ENCODE measurements around the gene SLA2. TPM values are rescaled to one million over a fixed set of nuclear protein-coding genes. Genes with fewer than 3 reads are reported as not detected.

SLA2 gene
- total RNA-seq, 1 experiment from 2014 or later: 0.13 TPM

DNA sequence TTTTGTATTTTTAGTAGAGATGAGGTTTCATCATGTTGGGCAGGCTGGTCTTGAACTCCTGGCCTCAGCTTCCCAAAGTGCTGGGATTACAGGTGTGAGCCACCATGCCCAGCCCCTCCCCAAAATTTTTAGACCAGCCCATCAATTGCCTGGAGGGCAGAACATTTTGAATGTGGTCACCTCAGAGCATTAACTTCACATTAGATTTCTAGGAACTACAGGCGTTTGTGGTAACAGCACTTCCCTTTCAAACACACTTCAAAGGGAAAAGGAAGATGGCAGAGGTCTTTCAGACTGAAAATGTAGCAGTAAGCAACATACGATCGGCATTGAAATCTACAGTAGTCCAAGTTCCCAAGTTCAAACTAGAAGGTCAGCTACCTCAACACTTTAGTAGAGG lies 12.3 kb upstream of the SLA2 start:
- H3K27ac ChIP-seq (ENCODE audit: low read length): no peak overlapping the region
- BruUV-seq (replicated peaks): no TSS peak
- TF ChIP-seq SIN3A (IDR thresholded peaks at IDR 0.05; ENCODE audit: borderline replicate concordance, insufficient read depth, low read depth, low read length) (no peak), TCF7L2 (IDR thresholded peaks at IDR 0.05; ENCODE audit: low read depth, low read length) (no peak), POLR2AphosphoS5 (IDR thresholded peaks at IDR 0.05; ENCODE audit: low read depth, low read length) (no peak)
- TF ChIP-seq, protein P1, sequence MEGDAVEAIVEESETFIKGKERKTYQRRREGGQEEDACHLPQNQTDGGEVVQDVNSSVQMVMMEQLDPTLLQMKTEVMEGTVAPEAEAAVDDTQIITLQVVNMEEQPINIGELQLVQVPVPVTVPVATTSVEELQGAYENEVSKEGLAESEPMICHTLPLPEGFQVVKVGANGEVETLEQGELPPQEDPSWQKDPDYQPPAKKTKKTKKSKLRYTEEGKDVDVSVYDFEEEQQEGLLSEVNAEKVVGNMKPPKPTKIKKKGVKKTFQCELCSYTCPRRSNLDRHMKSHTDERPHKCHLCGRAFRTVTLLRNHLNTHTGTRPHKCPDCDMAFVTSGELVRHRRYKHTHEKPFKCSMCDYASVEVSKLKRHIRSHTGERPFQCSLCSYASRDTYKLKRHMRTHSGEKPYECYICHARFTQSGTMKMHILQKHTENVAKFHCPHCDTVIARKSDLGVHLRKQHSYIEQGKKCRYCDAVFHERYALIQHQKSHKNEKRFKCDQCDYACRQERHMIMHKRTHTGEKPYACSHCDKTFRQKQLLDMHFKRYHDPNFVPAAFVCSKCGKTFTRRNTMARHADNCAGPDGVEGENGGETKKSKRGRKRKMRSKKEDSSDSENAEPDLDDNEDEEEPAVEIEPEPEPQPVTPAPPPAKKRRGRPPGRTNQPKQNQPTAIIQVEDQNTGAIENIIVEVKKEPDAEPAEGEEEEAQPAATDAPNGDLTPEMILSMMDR (IDR thresholded peaks at IDR 0.05): no peak
- TF ChIP-seq, protein P2, sequence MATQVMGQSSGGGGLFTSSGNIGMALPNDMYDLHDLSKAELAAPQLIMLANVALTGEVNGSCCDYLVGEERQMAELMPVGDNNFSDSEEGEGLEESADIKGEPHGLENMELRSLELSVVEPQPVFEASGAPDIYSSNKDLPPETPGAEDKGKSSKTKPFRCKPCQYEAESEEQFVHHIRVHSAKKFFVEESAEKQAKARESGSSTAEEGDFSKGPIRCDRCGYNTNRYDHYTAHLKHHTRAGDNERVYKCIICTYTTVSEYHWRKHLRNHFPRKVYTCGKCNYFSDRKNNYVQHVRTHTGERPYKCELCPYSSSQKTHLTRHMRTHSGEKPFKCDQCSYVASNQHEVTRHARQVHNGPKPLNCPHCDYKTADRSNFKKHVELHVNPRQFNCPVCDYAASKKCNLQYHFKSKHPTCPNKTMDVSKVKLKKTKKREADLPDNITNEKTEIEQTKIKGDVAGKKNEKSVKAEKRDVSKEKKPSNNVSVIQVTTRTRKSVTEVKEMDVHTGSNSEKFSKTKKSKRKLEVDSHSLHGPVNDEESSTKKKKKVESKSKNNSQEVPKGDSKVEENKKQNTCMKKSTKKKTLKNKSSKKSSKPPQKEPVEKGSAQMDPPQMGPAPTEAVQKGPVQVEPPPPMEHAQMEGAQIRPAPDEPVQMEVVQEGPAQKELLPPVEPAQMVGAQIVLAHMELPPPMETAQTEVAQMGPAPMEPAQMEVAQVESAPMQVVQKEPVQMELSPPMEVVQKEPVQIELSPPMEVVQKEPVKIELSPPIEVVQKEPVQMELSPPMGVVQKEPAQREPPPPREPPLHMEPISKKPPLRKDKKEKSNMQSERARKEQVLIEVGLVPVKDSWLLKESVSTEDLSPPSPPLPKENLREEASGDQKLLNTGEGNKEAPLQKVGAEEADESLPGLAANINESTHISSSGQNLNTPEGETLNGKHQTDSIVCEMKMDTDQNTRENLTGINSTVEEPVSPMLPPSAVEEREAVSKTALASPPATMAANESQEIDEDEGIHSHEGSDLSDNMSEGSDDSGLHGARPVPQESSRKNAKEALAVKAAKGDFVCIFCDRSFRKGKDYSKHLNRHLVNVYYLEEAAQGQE (IDR thresholded peaks at IDR 0.05; ENCODE audit: insufficient read depth in 1 of 2, low read depth in 2 of 2, low read length in 1 of 2): no peak
- in situ Hi-C loops (cut with HindIII; ENCODE audit: low pct_unique_long_range_greater_than_20kb, low sequenced_read_pairs): no loop called here
- ChIA-PET CTCF (interaction anchor here (0.7 kb wide), 1 partner anchor 142 kb away, joined by 3 read pairs; no protein-coding TSS in a partner anchor), POLR2A (no interaction called here)
- no peaks in the 10 kb centered on the region for H3K4me1 ChIP-seq (ENCODE audit: control insufficient read depth, insufficient read depth, low read length)
- H3K4me3 ChIP-seq (ENCODE audit: low read depth in 2 of 2, low read length in 2 of 2): no peak overlapping the region
- H3K9me3 ChIP-seq (ENCODE audit: control insufficient read depth, insufficient read depth, low read depth, low read length): no peaks in the 10 kb centered on the region
- no peaks in the 10 kb centered on the region for H3K27me3 ChIP-seq (ENCODE audit: control insufficient read depth, insufficient read depth, low read length)
- no peak for ATAC-seq
- intact Hi-C loops (cut with micrococcal nuclease; ENCODE audit: unreplicated experiment): no loop called here
- no peak for DNase-seq (ENCODE audit: low read depth, low spot score)
- H3K36me3 ChIP-seq (ENCODE audit: control insufficient read depth, insufficient read depth, low read length): no peaks in the 10 kb centered on the region

DNA sequence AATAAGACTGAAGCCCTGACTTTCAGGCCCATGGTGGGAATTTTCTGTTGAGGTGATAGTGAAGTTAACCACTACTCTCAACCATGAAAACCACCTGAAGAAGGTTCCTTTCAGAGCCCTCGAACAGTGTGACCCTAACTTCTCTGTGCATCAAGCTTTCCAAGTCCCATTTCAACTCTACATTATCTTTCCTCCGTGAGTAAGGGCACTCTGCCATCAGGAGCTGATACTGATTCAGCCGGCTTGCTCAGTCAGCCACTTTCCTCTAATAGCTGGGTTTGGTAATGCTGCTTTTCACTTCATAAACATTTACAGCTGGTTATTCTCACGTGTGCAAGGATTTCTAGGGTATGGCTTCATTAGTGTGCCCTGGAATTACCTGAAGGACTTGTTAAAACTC lies 10.7 kb upstream of the SLA2 start:
- no peak for DNase-seq (ENCODE audit: low read depth, low spot score)
- in situ Hi-C loops (cut with HindIII; ENCODE audit: low pct_unique_long_range_greater_than_20kb, low sequenced_read_pairs): no loop called here
- Histone ChIP-seq H3K9me3 (ENCODE audit: control insufficient read depth, insufficient read depth, low read depth, low read length) (no peaks in the 10 kb centered on the region), H3K27me3 (ENCODE audit: control insufficient read depth, insufficient read depth, low read length) (no peaks in the 10 kb centered on the region), H3K36me3 (ENCODE audit: control insufficient read depth, insufficient read depth, low read length) (no peaks in the 10 kb centered on the region), H3K4me3 (ENCODE audit: low read depth in 2 of 2, low read length in 2 of 2) (no peak overlapping the region), H3K27ac (ENCODE audit: low read length) (no peak overlapping the region), H3K4me1 (ENCODE audit: control insufficient read depth, insufficient read depth, low read length) (no peaks in the 10 kb centered on the region)
- TF ChIP-seq TCF7L2 (IDR thresholded peaks at IDR 0.05; ENCODE audit: low read depth, low read length): no peak
- TF ChIP-seq, protein P1 (IDR thresholded peaks at IDR 0.05): no peak
- TF ChIP-seq POLR2AphosphoS5 (IDR thresholded peaks at IDR 0.05; ENCODE audit: low read depth, low read length): no peak
- no peak for TF ChIP-seq SIN3A (IDR thresholded peaks at IDR 0.05; ENCODE audit: borderline replicate concordance, insufficient read depth, low read depth, low read length)
- TF ChIP-seq, protein P2 (IDR thresholded peaks at IDR 0.05; ENCODE audit: insufficient read depth in 1 of 2, low read depth in 2 of 2, low read length in 1 of 2): no peak
- no TSS peak for BruUV-seq (replicated peaks)
- CTCF ChIA-PET: no interaction called here
- POLR2A ChIA-PET: interaction anchor here (0.5 kb wide), 1 partner anchor 39 kb away, joined by 9 read pairs; no protein-coding TSS in a partner anchor
- intact Hi-C loops (cut with micrococcal nuclease; ENCODE audit: unreplicated experiment): no loop called here
- no peak for ATAC-seq
